ENCODE results near the gene ITPR3. TPM values are rescaled to one million over a fixed set of nuclear protein-coding genes. Genes with fewer than 3 reads are reported as not detected.

ITPR3 gene
- total RNA-seq, 1 experiment from 2014 or later = 103 TPM

- TF ChIP-seq ZBTB33 (IDR thresholded peaks at IDR 0.05; ENCODE audit: extremely low read depth, insufficient replicate concordance, low read length) = no peak
- no peak for TF ChIP-seq REST (IDR thresholded peaks at IDR 0.05; ENCODE audit: low read depth)
- no peak for TF ChIP-seq ELF1 (IDR thresholded peaks at IDR 0.05; ENCODE audit: borderline replicate concordance, low read depth)
- no peak for TF ChIP-seq EZH2 (IDR thresholded peaks at IDR 0.05)
- no peak for TF ChIP-seq MAX (IDR thresholded peaks at IDR 0.05)
- TF ChIP-seq JUND (IDR thresholded peaks at IDR 0.05) = no peak
Measured at GRCh38 chr6:33678233-33678931, 57.3 kb downstream of the ITPR3 start (continued).

- ChIA-PET CTCF (no interaction called here), RAD21 (ENCODE audit: low non-redundant PET in 1 of 2, low total read pairs in 2 of 2, uncharacterized antibody in 2 of 2, unreplicated experiment in 2 of 2) (no interaction called here), POLR2A (no interaction called here)
- no peak overlapping the region for H3K4me3 ChIP-seq (replicated peaks in 1 of 2; ENCODE audit: low read depth in 1 of 2, low read length in 2 of 2)
- H3K4me2 ChIP-seq (ENCODE audit: low read length) = no peak overlapping the region
- no peaks in the 10 kb centered on the region for H3K4me1 ChIP-seq (ENCODE audit: control insufficient read depth in 1 of 2, insufficient read depth in 2 of 2, low read length in 2 of 2)
- DNase-seq (ENCODE audit: low read depth, low spot score) (no peak), ATAC-seq (no peak)
- BruUV-seq (replicated peaks) = no TSS peak
- H3K36me3 ChIP-seq (ENCODE audit: control insufficient read depth in 1 of 2, insufficient read depth in 2 of 2, low read length in 2 of 2) = peaks cover 34 to 58% of the 10 kb centered on the region in 2 experiments; a peak in 3 of 4 replicates
- intact Hi-C loops (cut with micrococcal nuclease) = no loop called here
- no peaks in the 10 kb centered on the region for H3K9me3 ChIP-seq (ENCODE audit: control insufficient read depth in 1 of 2, insufficient read depth in 1 of 2, low read depth in 1 of 2, low read length in 2 of 2)
- H3K27ac ChIP-seq (ENCODE audit: low read depth, low read length) = no peak overlapping the region
- H3K79me2 ChIP-seq (ENCODE audit: insufficient read depth, low read length) = no peaks in the 10 kb centered on the region
- H2AFZ ChIP-seq (ENCODE audit: low read depth, low read length, poor library complexity, severe bottlenecking) = no peak overlapping the region
- no peak overlapping the region for H3K9ac ChIP-seq (ENCODE audit: low read length)
- H3K27me3 ChIP-seq (ENCODE audit: insufficient read depth, low read length) = no peaks in the 10 kb centered on the region
- H4K20me1 ChIP-seq (ENCODE audit: insufficient read depth) = no peaks in the 10 kb centered on the region
- no peaks in the 10 kb centered on the region for H3K9me2 ChIP-seq (ENCODE audit: insufficient read depth)
- TF ChIP-seq ZNF274 (IDR thresholded peaks at IDR 0.05; ENCODE audit: low read depth, low read length) = no peak
- TF ChIP-seq POLR2AphosphoS5 (IDR thresholded peaks at IDR 0.05; ENCODE audit: low read depth, low read length) = no peak
- no peak for TF ChIP-seq RAD21 (IDR thresholded peaks at IDR 0.05; ENCODE audit: low read depth)
- TF ChIP-seq CBX3 (IDR thresholded peaks at IDR 0.05; ENCODE audit: low read depth) = no peak
- TF ChIP-seq EZH2 (IDR thresholded peaks at IDR 0.05) = no peak
- no peak for TF ChIP-seq TCF7L2 (IDR thresholded peaks at IDR 0.05; ENCODE audit: borderline replicate concordance, extremely low read depth, insufficient read depth, insufficient read length)
- TF ChIP-seq FOSL1 (IDR thresholded peaks at IDR 0.05; ENCODE audit: low read depth) = no peak
- TF ChIP-seq ZBTB33 (IDR thresholded peaks at IDR 0.05; ENCODE audit: extremely low read depth, insufficient replicate concordance, low read length) = no peak
- TF ChIP-seq JUND (IDR thresholded peaks at IDR 0.05) = no peak
Measured at GRCh38 chr6:33678932-33679490, 57.9 kb downstream of the ITPR3 start.
